Measurements from ENCODE around the gene TMPRSS13.
"Not testable (repeated sequence)": the region's sequence is repeated elsewhere in the genome, so short reads cannot be mapped to it uniquely, and the experiment has no call there.

TMPRSS13 gene

DNA sequence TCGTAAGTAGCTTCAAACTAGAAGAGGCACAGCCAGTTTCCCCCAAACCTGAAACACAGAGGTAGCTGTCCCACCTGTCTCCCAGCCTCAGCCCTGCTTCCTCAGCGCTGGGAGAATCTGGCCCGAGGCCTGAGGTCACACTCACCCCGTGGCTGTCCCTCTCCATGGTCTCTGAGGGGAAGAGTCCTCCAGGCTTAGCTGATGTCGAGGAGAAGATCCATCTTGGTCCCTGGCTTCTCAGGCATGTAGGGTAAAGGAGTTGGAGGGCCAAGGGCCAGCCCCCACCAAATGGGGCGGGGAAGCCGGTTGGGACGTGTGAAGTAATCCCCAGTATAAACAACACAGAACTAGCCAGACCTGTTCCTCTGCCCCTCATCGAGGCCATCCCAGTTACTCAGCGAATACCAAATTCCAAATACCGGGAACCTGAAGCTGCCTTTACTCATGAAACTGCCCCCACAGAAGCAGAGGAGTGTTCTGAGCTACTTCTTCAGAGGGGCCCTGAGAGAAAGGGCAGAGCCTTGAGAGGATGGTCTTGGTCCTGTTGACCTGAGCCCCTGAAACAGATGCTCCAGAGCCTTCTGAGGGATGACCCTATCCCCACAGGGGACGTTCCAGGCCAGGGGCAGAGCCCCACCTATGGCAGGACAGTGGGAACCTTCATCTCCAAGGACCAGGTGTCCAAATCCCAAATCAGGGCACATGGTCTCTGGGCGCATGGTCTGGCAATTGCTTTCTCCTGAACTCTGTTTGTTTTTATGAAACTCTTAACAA is at the start of gene TMPRSS13:
TMPRSS13 (minus strand) TSS at position 261 of the 774 bp plus-strand sequence; CDS start at position 166, 95 bp downstream.
- TF ChIP-seq Cebpa-rat (IDR thresholded peaks at IDR 0.05): no peak
- H3K9ac ChIP-seq: peak within 1 kb of the TSS; percentile 2 to 67 (median 40); a peak in 15 of 22 replicates
- H3K4me3 ChIP-seq: peak within 1 kb of the TSS in 3 of 10 experiments; percentile 16 to 30 (median 21); a peak in 2 of 20 replicates
- no peaks in the 10 kb centered on the region for H3K9me3 ChIP-seq (replicated peaks in 1 of 11)
- peaks cover 62 to 79% (median 65%) of the 10 kb centered on the region in 10 experiments for H3K4me1 ChIP-seq
- peak within 1 kb of the TSS; percentile 71 to 92 (median 83) for H3K4me2 ChIP-seq
- peaks cover 0 to 16% (median 4%) of the 10 kb centered on the region in 11 experiments; a peak in 10 of 22 replicates for H3K27me3 ChIP-seq
- H4K20me1 ChIP-seq: no peaks in the 10 kb centered on the region; a peak in 1 of 22 replicates
- H3K27ac ChIP-seq: peak within 1 kb of the TSS in 7 of 11 experiments; percentile 37 to 77 (median 61); a peak in 15 of 22 replicates
- no peaks in the 10 kb centered on the region for H3K36me3 ChIP-seq

GRCh38 chr11:117978991-117979390 is 49.8 kb upstream of the TMPRSS13 start:
- Histone ChIP-seq H3K4me2 (peak overlapping the region in 6 of 11 experiments; percentile 24 to 94 (median 78); a peak in 13 of 22 replicates), H4K20me1 (no peaks in the 10 kb centered on the region), H3K36me3 (no peaks in the 10 kb centered on the region), H3K9me3 (replicated peaks in 1 of 11) (peaks cover 0 to 9% (median 0%) of the 10 kb centered on the region in 11 experiments; a peak in 5 of 22 replicates), H3K27ac (peak overlapping the region in 6 of 11 experiments; percentile 36 to 85 (median 74); a peak in 10 of 22 replicates), H3K27me3 (no peaks in the 10 kb centered on the region; a peak in 1 of 22 replicates), H3K4me3 (no peak overlapping the region), H3K4me1 (peaks cover 25 to 92% (median 43%) of the 10 kb centered on the region in 10 experiments), H3K9ac (peak overlapping the region in 3 of 11 experiments; percentile 62 to 77 (median 74); a peak in 7 of 22 replicates)
- TF ChIP-seq Cebpa-rat (IDR thresholded peaks at IDR 0.05): no peak

- H3K27me3 ChIP-seq; H3K4me3 ChIP-seq; H4K20me1 ChIP-seq; H3K9me3 ChIP-seq (replicated peaks in 1 of 11); H3K36me3 ChIP-seq: not testable (repeated sequence)
- peak overlapping the region in 4 of 11 experiments; percentile 56 to 85 (median 84); a peak in 8 of 22 replicates for H3K27ac ChIP-seq
- peak overlapping the region in 3 of 11 experiments; percentile 62 to 77 (median 74); a peak in 5 of 22 replicates for H3K9ac ChIP-seq
- H3K4me2 ChIP-seq: peak overlapping the region in 5 of 11 experiments; percentile 76 to 94 (median 84); a peak in 8 of 22 replicates
- H3K4me1 ChIP-seq: peaks cover 27 to 94% (median 49%) of the 10 kb centered on the region in 10 experiments
Observed at GRCh38 chr11:117978291-117978910, 49.2 kb upstream of the TMPRSS13 start.

DNA sequence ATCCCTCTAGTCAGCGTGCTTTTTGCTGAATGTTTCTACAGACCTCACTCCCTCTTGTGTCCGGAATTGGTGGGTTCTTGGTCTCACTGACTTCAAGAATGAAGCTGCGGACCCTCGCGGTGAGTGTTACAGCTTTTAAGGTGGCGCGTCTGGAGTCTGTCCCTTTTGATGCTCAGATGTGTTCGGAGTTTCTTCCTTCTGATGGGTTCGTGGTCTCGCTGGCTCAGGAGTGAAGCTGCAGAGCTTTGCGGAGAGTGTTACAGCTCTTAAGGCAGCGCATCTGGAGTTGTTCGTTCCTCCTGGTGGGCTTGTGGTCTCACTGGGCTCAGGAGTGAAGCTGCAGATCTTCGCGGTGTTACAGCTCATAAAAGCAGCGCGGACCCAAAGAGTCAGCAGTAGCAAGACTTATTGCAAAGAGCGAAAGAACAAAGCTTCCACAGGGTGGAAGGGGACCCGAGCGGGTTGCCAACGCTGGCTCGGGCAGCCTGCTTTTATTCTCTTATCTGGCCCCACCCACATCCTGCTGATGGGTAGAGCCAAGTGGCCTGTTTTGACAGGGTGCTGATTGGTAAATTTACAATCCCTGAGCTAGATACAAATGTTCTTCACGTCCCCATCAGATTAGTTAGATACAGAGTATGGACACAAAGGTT is 48.5 kb upstream of the TMPRSS13 start:
- Histone ChIP-seq H3K9ac (peak overlapping the region in 3 of 11 experiments; percentile 17 to 32 (median 28); a peak in 4 of 22 replicates), H3K4me1 (peaks cover 34 to 94% (median 56%) of the 10 kb centered on the region in 10 experiments), H3K4me2 (peak overlapping the region; percentile 24 to 94 (median 73); a peak in 19 of 22 replicates), H3K27ac (peak overlapping the region in 6 of 11 experiments; percentile 38 to 85 (median 75); a peak in 11 of 22 replicates)
- H3K36me3 ChIP-seq; H4K20me1 ChIP-seq; H3K4me3 ChIP-seq; H3K9me3 ChIP-seq (replicated peaks in 1 of 11); H3K27me3 ChIP-seq: not testable (repeated sequence)

DNA sequence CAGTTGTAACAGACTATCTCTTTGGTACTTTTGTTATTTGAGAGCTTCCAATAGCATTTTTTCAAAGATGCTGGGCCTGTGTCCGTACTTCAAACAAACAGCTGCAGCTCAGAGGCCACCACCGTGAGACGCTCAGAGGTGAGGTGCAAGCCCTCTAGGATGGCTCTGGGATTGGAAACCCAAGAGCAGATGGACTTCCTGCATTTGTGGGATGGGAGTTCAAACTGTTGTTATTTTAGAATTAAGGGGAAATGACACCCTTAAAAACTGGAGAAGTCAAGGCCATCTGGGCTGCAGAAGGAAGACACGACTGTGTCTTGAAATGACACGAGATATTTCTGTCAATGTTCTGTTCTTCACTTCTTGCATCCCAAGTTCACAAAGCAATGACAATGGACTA is 47.8 kb upstream of the TMPRSS13 start:
- no peaks in the 10 kb centered on the region for H3K27me3 ChIP-seq
- H4K20me1 ChIP-seq: no peaks in the 10 kb centered on the region
- H3K9ac ChIP-seq: peak overlapping the region in 5 of 11 experiments; percentile 12 to 53 (median 18); a peak in 3 of 22 replicates
- no peak overlapping the region; a peak in 1 of 20 replicates for H3K4me3 ChIP-seq
- H3K36me3 ChIP-seq: no peaks in the 10 kb centered on the region
- H3K27ac ChIP-seq: peak overlapping the region in 7 of 11 experiments; percentile 16 to 85 (median 64); a peak in 12 of 22 replicates
- H3K4me1 ChIP-seq: peaks cover 36 to 100% (median 60%) of the 10 kb centered on the region in 10 experiments
- H3K9me3 ChIP-seq (replicated peaks in 1 of 11): no peaks in the 10 kb centered on the region
- H3K4me2 ChIP-seq: peak overlapping the region; percentile 24 to 94 (median 73); a peak in 21 of 22 replicates
- no peak for TF ChIP-seq Cebpa-rat (IDR thresholded peaks at IDR 0.05)

- Histone ChIP-seq H3K27me3 (no peaks in the 10 kb centered on the region), H3K9me3 (replicated peaks in 1 of 11) (no peaks in the 10 kb centered on the region), H3K4me2 (peak overlapping the region; percentile 24 to 94 (median 73); a peak in 19 of 22 replicates), H3K27ac (peak overlapping the region in 7 of 11 experiments; percentile 15 to 85 (median 64); a peak in 11 of 22 replicates), H3K4me3 (no peak overlapping the region), H3K36me3 (no peaks in the 10 kb centered on the region), H3K9ac (peak overlapping the region in 5 of 11 experiments; percentile 12 to 53 (median 18); a peak in 3 of 22 replicates), H3K4me1 (peaks cover 36 to 100% (median 63%) of the 10 kb centered on the region in 10 experiments), H4K20me1 (no peaks in the 10 kb centered on the region)
- no peak for TF ChIP-seq Cebpa-rat (IDR thresholded peaks at IDR 0.05)
Observed at GRCh38 chr11:117976445-117976844, 47.2 kb upstream of the TMPRSS13 start.

DNA sequence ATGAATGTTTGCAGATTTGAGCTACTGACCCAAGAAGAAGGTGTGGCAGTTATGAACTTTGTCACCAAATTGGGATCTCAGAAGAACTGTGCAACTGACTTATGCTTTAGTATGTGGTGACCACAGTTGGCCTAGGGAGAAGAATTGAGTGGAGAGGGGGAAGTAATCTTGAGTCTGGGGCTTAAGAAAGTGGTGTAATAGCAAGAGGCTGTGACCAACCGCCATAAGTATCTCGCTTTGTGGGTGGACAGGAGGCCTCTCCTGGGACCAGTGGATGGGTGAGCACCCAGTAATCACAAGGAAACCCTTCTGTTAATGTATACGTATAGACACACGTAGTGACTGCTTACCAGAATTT is 44.3 kb upstream of the TMPRSS13 start:
- Histone ChIP-seq H3K4me3 (no peak overlapping the region), H3K4me1 (peaks cover 48 to 100% (median 69%) of the 10 kb centered on the region in 10 experiments), H3K9ac (no peak overlapping the region), H3K27me3 (no peaks in the 10 kb centered on the region), H3K4me2 (peak overlapping the region; percentile 1 to 95 (median 49); a peak in 17 of 22 replicates), H3K27ac (peak overlapping the region in 4 of 11 experiments; percentile 30 to 58 (median 44); a peak in 5 of 22 replicates), H3K36me3 (no peaks in the 10 kb centered on the region), H4K20me1 (no peaks in the 10 kb centered on the region), H3K9me3 (replicated peaks in 1 of 11) (no peaks in the 10 kb centered on the region)
- no peak for TF ChIP-seq Cebpa-rat (IDR thresholded peaks at IDR 0.05)

Data from BLaER1 treated with 17β-estradiol and CSF1 and Interleukin-3, amounts not matched to agents 10 nM and 100 nM (cell line).